Loucy (cell line): ENCODE results near the gene APOL4.
"Not testable (repeated sequence)": the region's sequence is repeated elsewhere in the genome, so short reads cannot be mapped to it uniquely, and the experiment has no call there.

Experiments used
- H2AFZ ChIP-seq: fragments of 200-600 bp; sonication (generic); 2 replicates; pipeline ENCODE4 v1.6.0; 2016; ENCODE audit warnings: antibody characterized with exemption, mild to moderate bottlenecking, low read length, moderate library complexity
- H3F3A ChIP-seq: fragments of 200-600 bp; 2 replicates; pipeline ENCODE4 v1.6.0; 2016; ENCODE audit warnings: antibody characterized with exemption, low read depth, mild to moderate bottlenecking
- H3K27me3 ChIP-seq: fragments of 200-600 bp; sonication (generic); 2 replicates; pipeline ENCODE4 v1.6.1; 2014; ENCODE audit warnings: low read length, mild to moderate bottlenecking; ENCODE audit not compliant: insufficient read depth, poor library complexity, severe bottlenecking
- H3K36me3 ChIP-seq: fragments of 200-600 bp; sonication (generic); 2 replicates; pipeline ENCODE4 v1.6.1; 2016; ENCODE audit warnings: low read length; ENCODE audit not compliant: insufficient read depth
- H3K4me1 ChIP-seq: fragments of 200-600 bp; sonication (generic); 2 replicates; pipeline ENCODE4 v1.5.1; 2014; ENCODE audit warnings: low read length, mild to moderate bottlenecking; ENCODE audit not compliant: insufficient read depth, poor library complexity, severe bottlenecking
- H3K4me2 ChIP-seq: fragments of 200-600 bp; sonication (generic); 2 replicates; pipeline ENCODE4 v1.6.0; 2014; ENCODE audit warnings: antibody characterized with exemption, low read length, low read depth, mild to moderate bottlenecking; ENCODE audit not compliant: poor library complexity, severe bottlenecking
- H3K4me3 ChIP-seq: fragments of 200-600 bp; sonication (generic); 2 replicates; pipeline ENCODE4 v1.5.1; 2014; ENCODE audit warnings: low read length, mild to moderate bottlenecking, mixed read lengths; ENCODE audit not compliant: poor library complexity, severe bottlenecking
- H3K79me2 ChIP-seq: fragments of 200-600 bp; sonication (generic); 2 replicates; pipeline ENCODE4 v1.6.1; 2014; ENCODE audit warnings: low read length; ENCODE audit not compliant: insufficient read depth
- H3K9ac ChIP-seq: fragments of 200-600 bp; sonication (generic); 2 replicates; pipeline ENCODE4 v1.6.0; 2014; ENCODE audit warnings: mild to moderate bottlenecking, low read depth, low read length, moderate library complexity; ENCODE audit not compliant: poor library complexity, severe bottlenecking
- H3K9me2 ChIP-seq: fragments of 200-600 bp; sonication (generic); replicated peaks from 2 replicates; pipeline ENCODE4 v1.6.1; 2016; ENCODE audit warnings: low read depth, low read length, mixed read lengths
- H3K9me3 ChIP-seq: fragments of 200-600 bp; sonication (generic); 2 replicates; pipeline ENCODE4 v1.6.1; 2014; ENCODE audit warnings: mild to moderate bottlenecking, antibody characterized with exemption, low read length, low read depth; ENCODE audit not compliant: insufficient read depth
- H4K20me1 ChIP-seq: fragments of 200-600 bp; sonication (generic); 2 replicates; pipeline ENCODE4 v1.6.0; 2014; ENCODE audit warnings: antibody characterized with exemption, low read length, mild to moderate bottlenecking; ENCODE audit not compliant: insufficient read depth, poor library complexity, severe bottlenecking
- CTCF ChIP-seq: fragments of 200-600 bp; sonication (generic); conservative IDR thresholded peaks from 2 replicates; pipeline ENCODE4 v1.5.1; 2014; ENCODE audit warnings: mild to moderate bottlenecking, antibody characterized with exemption, low read length
- EZH2phosphoT487 ChIP-seq: fragments of 200-600 bp; IDR thresholded peaks from 2 replicates; pipeline ENCODE4 v1.6.1; 2018; ENCODE audit warnings: antibody characterized with exemption, mild to moderate bottlenecking, moderate library complexity, borderline replicate concordance

Gene APOL4

DNA sequence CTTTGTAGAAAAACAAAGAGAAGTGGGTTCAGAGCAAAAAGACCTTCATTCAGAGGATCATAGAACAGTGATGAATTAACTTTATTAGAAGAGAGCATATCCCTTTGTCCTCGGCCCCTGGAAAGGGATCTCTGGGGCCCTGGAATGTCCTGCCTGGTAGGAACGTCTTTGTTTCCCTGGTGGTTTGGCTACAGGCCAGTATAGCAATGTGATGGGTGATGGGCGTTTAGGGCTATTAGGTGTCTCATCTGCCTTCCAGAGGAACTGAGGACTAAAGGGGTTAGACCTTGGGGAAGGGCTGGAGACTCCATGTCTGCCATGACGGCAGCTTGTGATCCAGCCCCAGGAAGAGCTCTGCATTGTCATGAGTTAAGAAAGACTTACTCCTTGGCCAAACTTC, 9.1 kb downstream of the APOL4 start:
- Histone ChIP-seq H3K4me3 (no peak overlapping the region), H3K4me2 (no peak overlapping the region), H3K4me1 (peaks cover 16% of the 10 kb centered on the region), H3K36me3 (no peaks in the 10 kb centered on the region), H2AFZ (no peak overlapping the region), H3K79me2 (no peaks in the 10 kb centered on the region), H3F3A (0 out of 2 replicates have a peak, but pooled peaks cover 4% of the 10 kb centered on the region), H3K9me2 (no peaks in the 10 kb centered on the region), H4K20me1 (no peaks in the 10 kb centered on the region), H3K9me3 (no peaks in the 10 kb centered on the region), H3K27me3 (no peaks in the 10 kb centered on the region), H3K9ac (no peak overlapping the region)
- TF ChIP-seq CTCF (no peak), EZH2phosphoT487 (no peak)

- Histone ChIP-seq H3K9me3 (no peaks in the 10 kb centered on the region), H3K9me2 (no peaks in the 10 kb centered on the region), H2AFZ (no peak overlapping the region), H3K4me3 (no peak overlapping the region), H3F3A (0 out of 2 replicates have a peak, but pooled peaks cover 4% of the 10 kb centered on the region), H3K9ac (no peak overlapping the region), H3K79me2 (no peaks in the 10 kb centered on the region), H3K27me3 (no peaks in the 10 kb centered on the region), H3K4me1 (peaks cover 6% of the 10 kb centered on the region), H4K20me1 (no peaks in the 10 kb centered on the region), H3K4me2 (no peak overlapping the region), H3K36me3 (no peaks in the 10 kb centered on the region)
- TF ChIP-seq CTCF (no peak), EZH2phosphoT487 (no peak)
Measured at GRCh38 chr22:36191106-36191836, 10.3 kb downstream of the APOL4 start.

DNA sequence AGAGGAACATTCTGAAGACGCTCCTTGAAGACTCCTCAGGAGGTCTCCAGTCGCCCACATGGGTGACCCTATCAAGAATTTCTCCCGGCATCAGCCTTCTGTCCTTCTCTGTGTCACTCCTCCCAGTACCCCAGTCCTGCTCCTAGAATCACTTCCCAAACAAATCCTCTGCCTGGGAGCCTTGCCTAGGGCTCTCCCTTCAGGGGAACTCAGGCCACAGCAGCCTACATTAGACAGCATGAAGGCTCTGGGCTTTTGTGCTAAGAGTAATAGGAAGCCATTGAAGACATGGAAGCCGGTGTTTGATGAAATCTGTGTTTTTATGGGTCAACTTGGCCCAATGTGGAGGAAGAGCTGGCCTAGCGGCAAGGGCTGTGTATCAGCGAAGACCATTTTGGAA, 13.7 kb downstream of the APOL4 start:
- H3K4me3 ChIP-seq, H3K9me2 ChIP-seq, H3K27me3 ChIP-seq, H3K79me2 ChIP-seq, H3K4me1 ChIP-seq, H2AFZ ChIP-seq, H3F3A ChIP-seq, H3K9ac ChIP-seq, H3K4me2 ChIP-seq, H4K20me1 ChIP-seq, H3K9me3 ChIP-seq, H3K36me3 ChIP-seq: not testable (repeated sequence)
